ENCODE measurements around the gene CRB2.

CRB2 gene

DNA sequence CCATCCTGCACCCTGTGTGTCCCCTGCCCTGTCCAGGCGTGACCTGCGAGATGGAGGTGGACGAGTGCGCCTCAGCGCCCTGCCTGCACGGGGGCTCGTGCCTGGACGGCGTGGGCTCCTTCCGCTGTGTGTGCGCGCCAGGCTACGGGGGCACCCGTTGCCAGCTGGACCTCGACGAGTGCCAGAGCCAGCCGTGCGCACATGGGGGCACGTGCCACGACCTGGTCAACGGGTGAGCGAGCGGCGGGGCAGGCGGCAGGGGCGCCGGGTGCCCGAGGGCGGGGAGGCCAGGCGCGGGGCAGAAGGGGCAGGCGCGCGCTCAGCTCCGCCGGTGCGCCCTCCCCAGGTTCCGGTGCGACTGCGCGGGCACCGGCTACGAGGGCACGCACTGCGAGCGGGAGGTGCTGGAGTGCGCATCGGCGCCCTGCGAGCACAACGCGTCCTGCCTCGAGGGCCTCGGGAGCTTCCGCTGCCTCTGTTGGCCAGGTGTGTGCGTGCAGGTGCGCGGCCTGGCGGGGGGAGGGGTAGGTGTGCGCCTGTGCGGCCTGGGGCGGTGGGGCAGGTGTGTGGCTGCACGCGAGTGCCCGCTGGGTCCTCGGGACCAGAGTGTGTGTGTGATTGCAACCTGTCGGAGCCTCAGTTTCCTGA lies 10.0 kb downstream of the CRB2 start:
- TF ChIP-seq, protein P1, sequence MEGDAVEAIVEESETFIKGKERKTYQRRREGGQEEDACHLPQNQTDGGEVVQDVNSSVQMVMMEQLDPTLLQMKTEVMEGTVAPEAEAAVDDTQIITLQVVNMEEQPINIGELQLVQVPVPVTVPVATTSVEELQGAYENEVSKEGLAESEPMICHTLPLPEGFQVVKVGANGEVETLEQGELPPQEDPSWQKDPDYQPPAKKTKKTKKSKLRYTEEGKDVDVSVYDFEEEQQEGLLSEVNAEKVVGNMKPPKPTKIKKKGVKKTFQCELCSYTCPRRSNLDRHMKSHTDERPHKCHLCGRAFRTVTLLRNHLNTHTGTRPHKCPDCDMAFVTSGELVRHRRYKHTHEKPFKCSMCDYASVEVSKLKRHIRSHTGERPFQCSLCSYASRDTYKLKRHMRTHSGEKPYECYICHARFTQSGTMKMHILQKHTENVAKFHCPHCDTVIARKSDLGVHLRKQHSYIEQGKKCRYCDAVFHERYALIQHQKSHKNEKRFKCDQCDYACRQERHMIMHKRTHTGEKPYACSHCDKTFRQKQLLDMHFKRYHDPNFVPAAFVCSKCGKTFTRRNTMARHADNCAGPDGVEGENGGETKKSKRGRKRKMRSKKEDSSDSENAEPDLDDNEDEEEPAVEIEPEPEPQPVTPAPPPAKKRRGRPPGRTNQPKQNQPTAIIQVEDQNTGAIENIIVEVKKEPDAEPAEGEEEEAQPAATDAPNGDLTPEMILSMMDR (IDR thresholded peaks at IDR 0.05): no peak

- TF ChIP-seq, protein P1 (IDR thresholded peaks at IDR 0.05): no peak
Observed at GRCh38 chr9:123368023-123368422, 12.0 kb downstream of the CRB2 start.

GRCh38 chr9:123368536-123369153 lies 12.6 kb downstream of the CRB2 start:
- TF ChIP-seq, protein P1 (IDR thresholded peaks at IDR 0.05): no peak

- TF ChIP-seq, protein P1 (IDR thresholded peaks at IDR 0.05): no peak
Observed at GRCh38 chr9:123369296-123369695, 13.3 kb downstream of the CRB2 start.

DNA sequence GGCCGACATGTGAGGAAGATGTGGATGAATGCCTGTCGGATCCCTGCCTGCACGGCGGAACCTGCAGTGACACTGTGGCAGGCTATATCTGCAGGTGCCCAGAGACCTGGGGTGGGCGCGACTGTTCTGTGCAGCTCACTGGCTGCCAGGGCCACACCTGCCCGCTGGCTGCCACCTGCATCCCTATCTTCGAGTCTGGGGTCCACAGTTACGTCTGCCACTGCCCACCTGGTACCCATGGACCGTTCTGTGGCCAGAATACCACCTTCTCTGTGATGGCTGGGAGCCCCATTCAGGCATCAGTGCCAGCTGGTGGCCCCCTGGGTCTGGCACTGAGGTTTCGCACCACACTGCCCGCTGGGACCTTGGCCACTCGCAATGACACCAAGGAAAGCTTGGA lies 14.1 kb downstream of the CRB2 start:
- TF ChIP-seq, protein P1 (IDR thresholded peaks at IDR 0.05): no peak

DNA sequence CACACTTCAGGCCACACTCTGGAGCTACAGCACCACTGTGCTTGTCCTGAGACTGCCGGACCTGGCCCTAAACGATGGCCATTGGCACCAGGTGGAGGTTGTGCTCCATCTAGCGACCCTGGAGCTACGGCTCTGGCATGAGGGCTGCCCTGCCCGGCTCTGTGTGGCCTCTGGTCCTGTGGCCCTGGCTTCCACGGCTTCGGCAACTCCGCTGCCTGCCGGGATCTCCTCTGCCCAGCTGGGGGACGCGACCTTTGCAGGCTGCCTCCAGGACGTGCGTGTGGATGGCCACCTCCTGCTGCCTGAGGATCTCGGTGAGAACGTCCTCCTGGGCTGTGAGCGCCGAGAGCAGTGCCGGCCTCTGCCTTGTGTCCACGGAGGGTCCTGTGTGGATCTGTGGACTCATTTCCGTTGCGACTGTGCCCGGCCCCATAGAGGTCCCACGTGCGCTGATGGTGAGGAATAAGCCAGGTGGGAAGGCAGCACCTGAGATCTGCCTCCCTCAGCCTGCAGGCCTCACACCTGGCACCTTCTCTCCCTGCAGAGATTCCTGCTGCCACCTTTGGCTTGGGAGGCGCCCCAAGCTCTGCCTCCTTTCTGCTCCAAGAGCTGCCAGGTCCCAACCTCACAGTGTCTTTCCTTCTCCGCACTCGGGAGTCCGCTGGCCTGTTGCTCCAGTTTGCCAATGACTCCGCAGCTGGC lies 14.7 kb downstream of the CRB2 start:
- TF ChIP-seq, protein P1 (IDR thresholded peaks at IDR 0.05): no peak

DNA sequence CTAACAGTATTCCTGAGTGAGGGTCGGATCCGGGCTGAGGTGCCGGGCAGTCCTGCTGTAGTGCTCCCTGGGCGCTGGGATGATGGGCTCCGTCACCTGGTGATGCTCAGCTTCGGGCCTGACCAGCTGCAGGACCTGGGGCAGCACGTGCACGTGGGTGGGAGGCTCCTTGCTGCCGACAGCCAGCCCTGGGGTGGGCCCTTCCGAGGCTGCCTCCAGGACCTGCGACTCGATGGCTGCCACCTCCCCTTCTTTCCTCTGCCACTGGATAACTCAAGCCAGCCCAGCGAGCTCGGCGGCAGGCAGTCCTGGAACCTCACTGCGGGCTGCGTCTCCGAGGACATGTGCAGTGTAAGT lies 15.2 kb downstream of the CRB2 start:
- TF ChIP-seq, protein P1 (IDR thresholded peaks at IDR 0.05): no peak

Measured in LNCAP (cell line).